HL-60 (cell line): Measurements from ENCODE around the gene ST3GAL4.
"Not testable (repeated sequence)": the region's sequence is repeated elsewhere in the genome, so short reads cannot be mapped to it uniquely, and the experiment has no call there.

Experiments used
- SPI1 ChIP-seq: IDR thresholded peaks from 2 replicates; pipeline ENCODE4 v1.6.1; 2012; ENCODE audit warnings: low read depth, mild to moderate bottlenecking, borderline replicate concordance
- TF ChIP-seq, protein P1 (sequence below): IDR thresholded peaks from one replicate; pipeline ENCODE4 v1.5.1; 2011; ENCODE audit warnings: low read length, control low read depth, inconsistent platforms; ENCODE audit not compliant: insufficient read depth

DNA sequence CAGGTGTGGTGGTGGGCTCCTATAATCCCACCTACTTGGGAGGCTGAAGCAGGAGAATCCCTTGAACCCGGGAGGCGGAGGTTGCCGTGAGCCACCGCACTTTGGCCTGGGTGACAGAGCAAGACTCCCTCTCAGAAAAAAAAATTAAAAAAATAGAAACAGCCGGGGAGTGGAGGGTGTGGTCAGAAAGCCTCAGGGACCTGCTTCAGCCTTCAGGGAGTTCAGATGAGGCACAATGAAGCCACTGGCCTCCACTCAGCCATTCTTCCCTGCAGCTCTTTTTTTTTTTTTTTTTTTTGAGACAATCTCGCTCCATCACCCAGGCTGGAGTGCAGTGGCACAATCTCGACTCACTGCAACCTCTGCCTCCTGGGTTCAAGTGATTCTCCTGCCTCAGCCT, 8.5 kb upstream of the ST3GAL4 start:
- TF ChIP-seq SPI1, result not testable (repeated sequence)
- TF ChIP-seq, protein P1, sequence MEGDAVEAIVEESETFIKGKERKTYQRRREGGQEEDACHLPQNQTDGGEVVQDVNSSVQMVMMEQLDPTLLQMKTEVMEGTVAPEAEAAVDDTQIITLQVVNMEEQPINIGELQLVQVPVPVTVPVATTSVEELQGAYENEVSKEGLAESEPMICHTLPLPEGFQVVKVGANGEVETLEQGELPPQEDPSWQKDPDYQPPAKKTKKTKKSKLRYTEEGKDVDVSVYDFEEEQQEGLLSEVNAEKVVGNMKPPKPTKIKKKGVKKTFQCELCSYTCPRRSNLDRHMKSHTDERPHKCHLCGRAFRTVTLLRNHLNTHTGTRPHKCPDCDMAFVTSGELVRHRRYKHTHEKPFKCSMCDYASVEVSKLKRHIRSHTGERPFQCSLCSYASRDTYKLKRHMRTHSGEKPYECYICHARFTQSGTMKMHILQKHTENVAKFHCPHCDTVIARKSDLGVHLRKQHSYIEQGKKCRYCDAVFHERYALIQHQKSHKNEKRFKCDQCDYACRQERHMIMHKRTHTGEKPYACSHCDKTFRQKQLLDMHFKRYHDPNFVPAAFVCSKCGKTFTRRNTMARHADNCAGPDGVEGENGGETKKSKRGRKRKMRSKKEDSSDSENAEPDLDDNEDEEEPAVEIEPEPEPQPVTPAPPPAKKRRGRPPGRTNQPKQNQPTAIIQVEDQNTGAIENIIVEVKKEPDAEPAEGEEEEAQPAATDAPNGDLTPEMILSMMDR, result not testable (repeated sequence)
